ENCODE results near the gene LPP. TPM values are rescaled to one million over a fixed set of nuclear protein-coding genes. Genes with fewer than 3 reads are reported as not detected.
A peak's percentile ranks its signal among the peaks of the same experiment; 100 is the strongest.

Gene LPP
- total RNA-seq, 1 donor: 77.4 TPM

- peaks cover 55% of the 10 kb centered on the region for H3K79me2 ChIP-seq (ENCODE audit: insufficient read depth, low read length)
Measured at GRCh38 chr3:188352196-188352927, 198.4 kb downstream of the LPP start.

DNA sequence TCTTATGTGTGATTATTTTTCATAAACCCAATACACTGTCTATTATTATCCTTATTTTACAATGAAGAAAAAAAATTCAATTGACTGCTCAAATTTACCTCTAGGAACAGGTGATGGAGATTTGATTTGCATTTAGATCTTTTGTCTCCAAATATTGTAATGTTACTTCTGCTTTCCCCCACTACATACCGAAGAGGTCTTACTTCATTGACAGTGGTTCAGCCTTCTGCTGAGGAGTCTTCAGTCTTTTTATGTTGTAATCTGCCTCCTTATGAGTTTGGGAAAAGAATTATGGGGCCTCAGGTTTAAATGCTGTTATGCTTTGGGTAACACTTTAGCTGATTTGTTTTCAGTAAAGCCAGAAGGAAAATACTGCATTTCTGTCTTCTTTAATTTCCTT lies 199.5 kb downstream of the LPP start:
- Histone ChIP-seq H3K27me3 (ENCODE audit: insufficient read depth, low read length) (no peaks in the 10 kb centered on the region), H3K36me3 (ENCODE audit: insufficient read depth, low read length) (peaks cover 6% of the 10 kb centered on the region), H2AFZ (ENCODE audit: low read length) (no peak overlapping the region), H4K20me1 (ENCODE audit: insufficient read depth, low read length) (peaks cover 24% of the 10 kb centered on the region), H3K79me2 (ENCODE audit: insufficient read depth, low read length) (peaks cover 55% of the 10 kb centered on the region), H3K4me3 (ENCODE audit: insufficient read depth, low read length) (no peak overlapping the region), H3K4me1 (ENCODE audit: insufficient read depth, low read length) (peaks cover 19% of the 10 kb centered on the region), H3K9me3 (ENCODE audit: low read depth, low read length) (no peaks in the 10 kb centered on the region), H3K27ac (ENCODE audit: low read depth, low read length) (no peak overlapping the region), H3K4me2 (ENCODE audit: insufficient read depth, low read length) (no peak overlapping the region)
- no peak for DNase-seq (ENCODE audit: insufficient read length, low spot score, missing footprints)
- no peak for TF ChIP-seq CTCF (IDR thresholded peaks at IDR 0.05; ENCODE audit: extremely low read depth, low read depth, low read length)

More at GRCh38 chr3:188352196-188352927, 198.4 kb downstream of the LPP start:
- Histone ChIP-seq H4K20me1 (ENCODE audit: insufficient read depth, low read length) (peaks cover 24% of the 10 kb centered on the region), H3K4me2 (ENCODE audit: insufficient read depth, low read length) (no peak overlapping the region), H3K9me3 (ENCODE audit: low read depth, low read length) (no peaks in the 10 kb centered on the region), H2AFZ (ENCODE audit: low read length) (no peak overlapping the region), H3K27me3 (ENCODE audit: insufficient read depth, low read length) (no peaks in the 10 kb centered on the region), H3K36me3 (ENCODE audit: insufficient read depth, low read length) (peaks cover 6% of the 10 kb centered on the region), H3K4me3 (ENCODE audit: insufficient read depth, low read length) (no peak overlapping the region), H3K4me1 (ENCODE audit: insufficient read depth, low read length) (peaks cover 22% of the 10 kb centered on the region), H3K27ac (ENCODE audit: low read depth, low read length) (no peak overlapping the region)
- DNase-seq (ENCODE audit: insufficient read length, low spot score, missing footprints): peak; percentile 6
- no peak for TF ChIP-seq CTCF (IDR thresholded peaks at IDR 0.05; ENCODE audit: extremely low read depth, low read depth, low read length)

DNA sequence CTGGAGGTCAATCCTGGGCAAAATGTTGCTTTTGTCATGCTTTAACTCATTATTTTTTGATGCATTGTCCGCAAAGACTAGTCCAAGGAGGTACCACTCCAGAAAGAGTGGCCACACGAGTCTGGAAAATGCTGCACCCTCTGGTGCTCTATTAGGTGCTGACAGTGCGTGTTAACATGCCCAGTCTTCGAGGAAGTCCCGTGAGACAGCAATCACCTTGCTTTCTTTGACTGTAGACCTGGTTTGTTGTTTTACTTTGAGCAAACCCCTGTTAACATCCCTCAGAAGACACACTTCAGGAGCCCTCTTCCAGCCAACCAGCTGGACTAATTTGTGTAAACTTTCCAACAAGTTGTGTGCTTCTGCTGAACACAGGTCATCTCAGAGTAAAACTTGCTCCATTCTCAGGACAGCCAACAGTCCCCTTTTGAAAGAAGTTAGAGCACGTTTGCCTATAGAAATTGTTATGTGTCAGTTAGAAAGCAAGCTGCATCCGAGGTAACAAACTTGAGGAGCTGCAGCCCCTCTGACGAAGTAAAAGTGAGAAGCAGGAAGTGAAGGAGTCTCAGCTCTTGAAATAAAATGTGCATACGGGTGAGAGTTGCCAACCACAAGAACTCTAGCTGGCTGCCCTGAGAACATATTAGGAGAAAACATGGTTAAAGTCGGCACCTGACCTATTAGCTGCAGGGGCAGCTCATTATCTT lies 205.0 kb downstream of the LPP start:
- H3K27me3 ChIP-seq (ENCODE audit: insufficient read depth, low read length): no peaks in the 10 kb centered on the region
- H3K79me2 ChIP-seq (ENCODE audit: insufficient read depth, low read length): peaks cover 46% of the 10 kb centered on the region
- no peak for TF ChIP-seq CTCF (IDR thresholded peaks at IDR 0.05; ENCODE audit: extremely low read depth, low read depth, low read length)
- H3K36me3 ChIP-seq (ENCODE audit: insufficient read depth, low read length): peaks cover 6% of the 10 kb centered on the region
- peaks cover 6% of the 10 kb centered on the region for H3K4me1 ChIP-seq (ENCODE audit: insufficient read depth, low read length)
- no peak overlapping the region for H3K4me3 ChIP-seq (ENCODE audit: insufficient read depth, low read length)
- no peak for DNase-seq (ENCODE audit: insufficient read length, low spot score, missing footprints)
- no peak overlapping the region for H2AFZ ChIP-seq (ENCODE audit: low read length)
- H3K4me2 ChIP-seq (ENCODE audit: insufficient read depth, low read length): no peak overlapping the region
- no peak overlapping the region for H3K27ac ChIP-seq (ENCODE audit: low read depth, low read length)
- peaks cover 9% of the 10 kb centered on the region for H4K20me1 ChIP-seq (ENCODE audit: insufficient read depth, low read length)
- H3K9me3 ChIP-seq (ENCODE audit: low read depth, low read length): no peaks in the 10 kb centered on the region

- peaks cover 6% of the 10 kb centered on the region for H3K36me3 ChIP-seq (ENCODE audit: insufficient read depth, low read length)
- H3K4me3 ChIP-seq (ENCODE audit: insufficient read depth, low read length): no peak overlapping the region
- peaks cover 6% of the 10 kb centered on the region for H3K4me1 ChIP-seq (ENCODE audit: insufficient read depth, low read length)
- peaks cover 13% of the 10 kb centered on the region for H4K20me1 ChIP-seq (ENCODE audit: insufficient read depth, low read length)
- H2AFZ ChIP-seq (ENCODE audit: low read length): no peak overlapping the region
- no peaks in the 10 kb centered on the region for H3K27me3 ChIP-seq (ENCODE audit: insufficient read depth, low read length)
- no peak overlapping the region for H3K4me2 ChIP-seq (ENCODE audit: insufficient read depth, low read length)
- no peak for TF ChIP-seq CTCF (IDR thresholded peaks at IDR 0.05; ENCODE audit: extremely low read depth, low read depth, low read length)
- H3K79me2 ChIP-seq (ENCODE audit: insufficient read depth, low read length): peaks cover 52% of the 10 kb centered on the region
- H3K9me3 ChIP-seq (ENCODE audit: low read depth, low read length): no peaks in the 10 kb centered on the region
- no peak overlapping the region for H3K27ac ChIP-seq (ENCODE audit: low read depth, low read length)
- no peak for DNase-seq (ENCODE audit: insufficient read length, low spot score, missing footprints)
Measured at GRCh38 chr3:188360364-188360881, 206.5 kb downstream of the LPP start.
